Measurements from ENCODE around the gene NECTIN4.
A peak's percentile ranks its signal among the peaks of the same experiment; 100 is the strongest.
"Not testable (repeated sequence)": the region's sequence is repeated elsewhere in the genome, so short reads cannot be mapped to it uniquely, and the experiment has no call there.

NECTIN4 gene

GRCh38 chr1:161089251-161089924 is at the start of gene NECTIN4:
Gene NECTIN4, minus strand, starts transcription at chr1:161089558. Its CDS starts 262 bp downstream, at chr1:161089296.
- no peak for DNase-seq

DNA sequence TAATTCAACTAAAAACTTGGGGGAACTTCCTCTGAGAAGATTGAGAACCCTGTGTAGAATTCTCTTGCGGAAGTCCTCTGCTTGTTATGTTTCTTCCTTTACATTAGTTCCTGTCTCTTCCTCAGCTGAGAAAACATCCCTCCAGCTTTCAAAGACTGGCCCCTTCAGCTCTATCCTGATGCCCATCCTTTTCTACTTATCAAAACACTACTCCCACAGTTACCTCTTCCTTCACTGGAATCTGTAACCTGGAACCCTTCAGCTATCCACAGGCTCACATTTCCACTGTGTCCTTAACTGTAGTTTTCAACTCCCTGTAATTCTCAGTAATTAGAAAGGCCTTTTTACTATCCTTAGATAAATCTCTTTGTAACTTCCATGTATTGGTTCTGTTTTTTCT is 49.1 kb upstream of the NECTIN4 start:
- no peak for DNase-seq

DNA sequence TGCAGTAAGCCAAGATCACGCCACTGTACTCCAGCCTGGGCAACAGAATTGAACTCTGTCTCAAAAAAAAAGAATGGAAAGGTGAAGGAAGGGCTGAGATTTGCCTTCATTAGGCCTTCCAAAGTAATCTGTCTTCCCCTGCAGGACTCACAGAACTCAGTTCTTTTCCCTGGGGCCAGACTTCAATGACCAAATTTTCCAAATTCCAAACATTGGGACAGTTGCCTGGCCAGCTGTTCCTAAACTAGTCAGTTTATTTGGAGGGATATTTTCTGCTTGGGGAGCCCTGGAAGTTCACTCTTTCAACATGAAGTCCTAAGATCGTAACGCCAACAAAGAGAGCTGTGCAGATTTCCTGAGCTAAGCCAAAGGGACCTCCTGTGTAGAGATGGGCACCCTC is 48.5 kb upstream of the NECTIN4 start:
- DNase-seq = no peak

- no peak for DNase-seq
These were observed 43.9 kb upstream of the NECTIN4 start for GRCh38 chr1:161133220-161133740.

DNA sequence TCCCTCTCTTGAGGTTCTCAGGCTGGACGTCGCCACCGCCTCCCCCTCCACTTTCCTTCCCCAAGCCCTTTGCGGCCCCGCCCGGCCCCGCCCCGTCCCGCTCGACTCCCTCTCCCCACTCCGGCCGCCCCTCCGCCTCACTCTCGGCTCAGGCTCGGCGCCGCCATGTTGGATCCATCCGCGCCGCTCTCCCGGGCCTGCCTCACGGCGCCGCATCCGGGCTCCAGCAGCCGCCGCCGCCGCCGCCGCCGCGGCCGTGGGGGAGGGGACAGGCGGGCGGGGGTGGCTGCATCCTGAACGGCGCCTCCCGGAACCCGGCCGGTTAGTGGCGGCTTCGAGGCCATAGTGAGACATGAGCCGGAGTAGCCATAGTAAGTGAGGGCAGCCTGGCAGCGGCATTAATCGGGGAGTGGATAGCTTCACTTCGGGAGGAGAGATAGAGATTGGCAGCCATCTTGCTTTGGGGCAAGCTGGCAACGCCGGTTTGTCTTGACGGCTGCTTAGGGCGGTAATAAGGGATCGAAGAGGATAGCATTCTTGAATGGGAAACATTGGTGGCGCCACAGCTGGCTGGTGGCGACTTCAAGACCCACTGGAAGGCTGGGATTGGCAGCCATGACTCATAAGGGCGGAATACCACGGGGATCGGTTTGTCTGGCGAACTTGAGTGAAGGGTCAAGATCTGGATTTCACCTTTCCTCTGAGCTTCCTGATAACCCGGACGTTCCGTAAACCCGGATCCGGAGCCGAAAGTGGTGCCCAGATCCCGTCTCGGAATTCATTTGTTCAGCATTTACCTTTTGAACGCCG is 43.3 kb upstream of the NECTIN4 start, which contains the start of gene DEDD:
Gene DEDD (minus strand): TSS at position 258 of the 810 bp plus-strand sequence. CDS start 8,205 bp downstream, outside the sequence.
- peak; percentile 81 for DNase-seq

- DNase-seq = no peak
These were observed 42.4 kb upstream of the NECTIN4 start for GRCh38 chr1:161131523-161132409.

- no peak for DNase-seq
These were observed 40.9 kb upstream of the NECTIN4 start for GRCh38 chr1:161130266-161130665.

DNA sequence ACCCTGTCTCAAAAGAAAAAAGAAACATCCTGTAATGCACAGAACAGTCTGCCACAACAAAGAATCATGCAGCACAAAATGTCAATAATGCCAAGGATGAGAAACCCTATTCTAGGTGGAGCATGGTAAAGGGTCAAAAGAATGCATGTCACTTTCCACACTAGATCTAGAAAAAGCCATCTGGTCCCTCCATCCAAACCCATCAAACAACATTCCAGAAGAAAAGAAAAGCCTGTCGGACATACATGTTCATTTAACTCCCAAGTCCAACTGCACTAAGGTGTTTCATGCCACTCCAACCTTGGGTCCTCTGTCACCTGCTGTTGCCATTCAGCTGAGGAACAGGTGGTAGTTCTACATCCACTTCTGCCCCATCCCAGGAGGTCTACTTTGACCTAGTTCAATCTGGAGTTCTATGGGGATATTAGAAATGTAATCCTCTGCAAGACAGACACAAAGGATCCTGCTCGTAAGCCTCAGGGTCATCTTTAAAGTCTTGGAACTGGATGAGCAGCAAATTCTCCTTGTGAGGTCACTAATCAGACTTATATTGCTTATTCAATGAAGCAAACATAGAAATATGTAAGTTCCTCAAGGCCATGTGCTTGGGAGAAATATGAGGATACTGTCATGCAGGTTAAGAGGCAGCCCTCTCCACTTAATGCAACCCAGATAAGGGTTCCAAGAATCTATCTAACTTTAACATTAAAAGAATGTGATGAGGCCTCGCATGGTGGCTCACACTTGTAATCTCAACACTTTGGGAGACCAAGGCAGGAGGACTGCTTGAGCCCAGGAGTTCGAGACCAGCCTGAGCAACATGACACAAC is 39.4 kb upstream of the NECTIN4 start:
- DNase-seq = no peak

DNA sequence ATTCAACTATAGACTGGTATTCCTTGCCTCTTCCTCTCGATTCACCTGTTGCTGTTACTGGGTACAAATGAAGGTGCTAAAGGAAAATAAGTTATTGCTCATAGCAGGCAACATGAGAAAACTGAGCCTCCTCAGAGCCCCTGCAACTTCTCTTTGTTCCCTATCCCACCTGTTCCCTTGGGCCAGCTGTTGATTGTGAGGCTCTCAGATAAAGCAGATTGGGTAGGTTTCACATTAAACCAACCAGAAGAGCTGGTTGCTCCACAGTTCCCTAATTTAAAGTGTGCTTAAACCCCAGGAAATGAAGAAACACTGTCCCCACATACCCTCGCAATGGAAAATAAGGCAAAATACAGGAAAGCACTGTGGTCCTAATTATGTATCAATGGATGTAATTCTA is 38.3 kb upstream of the NECTIN4 start:
- DNase-seq = no peak

GRCh38 chr1:161122967-161123366 is 33.6 kb upstream of the NECTIN4 start:
- no peak for DNase-seq

DNA sequence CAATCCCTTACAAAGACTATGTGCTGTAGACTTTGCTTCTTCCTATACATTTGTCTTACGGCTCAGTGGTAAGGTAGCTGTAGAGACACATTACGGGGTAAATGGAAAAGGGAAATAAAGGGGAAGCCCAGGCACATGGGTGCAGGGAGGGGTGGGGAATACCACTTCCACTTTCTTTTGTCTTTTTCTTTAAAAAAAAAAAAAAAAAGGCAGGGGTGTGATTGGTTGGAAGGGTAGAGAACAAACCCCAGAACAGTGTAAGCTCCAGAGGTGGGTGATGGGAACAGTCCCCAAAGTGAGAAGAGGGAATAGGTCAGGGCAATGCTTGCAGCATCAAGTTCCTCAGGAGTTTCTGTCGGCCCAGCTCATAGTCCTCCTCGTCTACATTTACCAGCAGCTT is 32.5 kb upstream of the NECTIN4 start:
- no peak for DNase-seq

- DNase-seq = no peak
These were observed 31.8 kb upstream of the NECTIN4 start for GRCh38 chr1:161121042-161121650.

- DNase-seq = no peak
These were observed 29.9 kb upstream of the NECTIN4 start for GRCh38 chr1:161119092-161119903.

DNA sequence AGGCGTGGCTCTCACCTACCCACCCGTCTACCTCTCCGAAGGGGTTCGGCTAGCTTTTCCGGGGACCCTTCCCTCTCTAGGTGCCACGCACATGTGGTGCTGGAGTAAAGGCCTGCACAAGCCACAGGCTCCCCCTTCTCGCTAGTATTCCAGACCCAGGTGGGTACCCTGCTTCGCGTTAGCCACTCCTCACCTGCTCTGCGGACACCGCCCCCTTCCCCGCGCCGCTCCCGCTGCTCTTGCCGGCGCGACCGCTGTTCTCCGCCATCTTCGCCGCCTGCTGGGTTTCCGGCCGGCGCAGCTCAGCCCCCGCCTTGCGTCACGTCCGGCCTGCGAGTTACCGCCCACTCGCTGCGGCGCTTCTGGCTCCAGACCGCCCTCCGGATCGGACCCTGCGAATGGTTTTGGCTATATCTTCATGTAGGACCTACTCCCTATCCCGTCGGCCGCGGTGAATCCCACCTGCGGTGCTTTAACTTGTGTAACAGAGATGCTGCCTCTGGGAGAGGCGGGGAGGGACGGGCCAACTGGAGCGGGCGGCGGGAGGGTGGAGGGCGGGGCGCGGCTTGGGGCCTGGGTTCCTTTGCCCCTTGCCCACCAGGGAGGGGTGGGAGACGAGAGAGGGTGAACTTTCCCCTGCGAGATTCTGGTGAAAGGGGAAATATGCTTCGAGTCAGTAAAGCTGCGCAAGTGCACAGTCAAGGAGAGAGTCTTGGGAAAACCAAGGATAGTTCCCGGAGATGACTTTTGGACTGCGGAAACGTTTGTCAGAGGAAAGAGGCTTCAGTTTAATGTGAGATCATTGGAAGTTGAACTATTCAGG is 28.6 kb upstream of the NECTIN4 start, which contains the start of the genes NIT1 and PFDN2:
Gene NIT1 (plus strand): TSS at position 347 of the 823 bp plus-strand sequence. CDS start 72 bp downstream, at position 419.
Gene PFDN2 (minus strand): TSS at position 279 of the 823 bp plus-strand sequence. CDS start 11 bp downstream, at position 268.
- peak; percentile 75 for DNase-seq

DNA sequence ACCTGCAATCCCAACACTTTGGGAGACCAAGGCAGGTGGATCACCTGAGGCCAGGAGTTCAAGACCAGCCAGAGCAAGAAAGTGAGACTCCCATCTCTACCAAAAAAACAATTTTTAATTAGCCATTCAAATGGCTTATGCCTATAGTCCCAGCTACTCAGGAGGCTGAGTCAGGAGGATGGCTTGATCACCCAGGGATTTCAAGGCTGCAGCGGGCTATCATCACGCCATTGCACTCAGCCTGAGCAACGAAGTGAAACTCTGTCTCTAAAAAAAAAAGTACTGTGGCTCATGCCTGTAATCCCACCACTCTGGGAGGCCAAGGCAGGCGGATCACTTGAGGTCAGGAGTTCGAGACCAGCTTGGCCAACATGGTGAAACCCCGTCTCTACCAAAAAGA is 26.6 kb upstream of the NECTIN4 start:
- not testable (repeated sequence) for DNase-seq

DNA sequence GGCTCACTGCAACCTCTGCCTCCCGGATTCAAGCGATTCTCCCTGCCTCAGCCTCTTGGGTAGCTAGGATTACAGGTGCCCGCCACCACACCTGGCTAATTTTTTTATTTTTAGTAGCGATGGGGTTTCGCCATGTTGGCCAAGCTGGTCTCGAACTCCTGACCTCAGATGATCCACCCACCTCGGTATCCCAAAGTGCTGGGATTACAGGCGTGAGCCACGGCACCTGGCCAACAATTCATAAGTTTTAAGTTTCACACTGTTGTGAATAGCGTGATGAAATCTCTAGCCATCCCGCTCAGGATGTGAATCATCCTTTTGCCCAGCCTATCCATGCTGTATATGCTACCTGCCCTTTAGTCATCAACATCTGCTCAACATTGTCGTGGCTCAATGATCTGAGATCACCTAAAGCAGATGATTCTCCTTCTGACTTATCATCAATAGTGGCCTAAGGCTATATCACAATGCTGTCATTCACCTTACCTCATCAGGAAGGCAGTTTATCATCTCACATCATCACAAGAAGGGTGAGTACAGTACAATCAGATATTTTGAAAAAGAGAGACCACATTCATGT is 25.9 kb upstream of the NECTIN4 start:
- DNase-seq = no peak

DNA sequence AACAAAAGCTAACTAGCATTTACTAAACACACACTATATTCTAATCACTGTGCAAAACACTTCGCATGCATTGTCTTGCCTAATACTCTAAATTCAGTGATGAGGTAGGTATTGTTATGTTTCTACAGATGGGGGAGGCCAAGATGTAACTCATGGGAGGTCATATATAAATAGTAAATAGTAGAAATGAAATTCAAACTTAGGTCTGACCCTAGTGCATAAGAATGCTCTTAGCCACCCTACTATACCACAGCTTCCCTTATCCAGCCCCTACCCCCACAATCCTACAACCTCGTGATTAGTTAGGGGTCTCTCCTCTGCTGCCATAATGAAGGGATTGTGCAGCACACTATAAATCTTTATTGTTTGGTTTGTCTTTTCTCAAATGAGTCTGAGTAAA is 25.2 kb upstream of the NECTIN4 start:
- no peak for DNase-seq

GRCh38 chr1:161113915-161114314 is 24.6 kb upstream of the NECTIN4 start:
- no peak for DNase-seq

- DNase-seq = no peak
These were observed 22.2 kb upstream of the NECTIN4 start for GRCh38 chr1:161111527-161111926.
